GM23248 (cell line): ENCODE results near the gene GLIS2. TPM values are rescaled to one million over a fixed set of nuclear protein-coding genes. Genes with fewer than 3 reads are reported as not detected.
A peak's percentile ranks its signal among the peaks of the same experiment; 100 is the strongest.

ENCODE experiments used
- DNase-seq: peaks from one replicate; pipeline ENCODE4 v3.0.0-alpha.2; 2015
- H2AFZ ChIP-seq: fragments of 200-600 bp; sonication (generic); 2 replicates; pipeline ENCODE4 v1.6.1; 2016; ENCODE audit warnings: antibody characterized with exemption
- H3F3A ChIP-seq: fragments of 200-600 bp; sonication (generic); 2 replicates; pipeline ENCODE4 v1.6.1; 2016; ENCODE audit warnings: mild to moderate bottlenecking, antibody characterized with exemption, mixed run types; ENCODE audit not compliant: insufficient read depth
- H3K27ac ChIP-seq: fragments of 200-600 bp; sonication (generic); 2 replicates; pipeline ENCODE4 v1.5.1; 2016; ENCODE audit warnings: mild to moderate bottlenecking
- H3K27me3 ChIP-seq: fragments of 200-600 bp; sonication (generic); replicated peaks from 2 replicates; pipeline ENCODE4 v1.6.1; 2016; ENCODE audit warnings: mild to moderate bottlenecking; ENCODE audit not compliant: insufficient read depth
- H3K36me3 ChIP-seq: fragments of 200-600 bp; sonication (generic); 2 replicates; pipeline ENCODE4 v1.6.1; 2016; ENCODE audit warnings: low read depth, mild to moderate bottlenecking
- H3K4me1 ChIP-seq: fragments of 200-600 bp; sonication (generic); 2 replicates; pipeline ENCODE4 v1.6.1; 2016; ENCODE audit warnings: mild to moderate bottlenecking; ENCODE audit not compliant: insufficient read depth
- H3K4me2 ChIP-seq: fragments of 200-600 bp; sonication (generic); one replicate; pipeline ENCODE4 v1.6.1; 2016; ENCODE audit warnings: mild to moderate bottlenecking; ENCODE audit not compliant: unreplicated experiment
- H3K4me3 ChIP-seq: fragments of 200-600 bp; sonication (generic); 2 replicates; pipeline ENCODE4 v1.5.1; 2016; ENCODE audit warnings: mild to moderate bottlenecking
- H3K79me2 ChIP-seq: fragments of 200-600 bp; sonication (generic); 2 replicates; pipeline ENCODE4 v1.6.1; 2016; ENCODE audit warnings: mild to moderate bottlenecking; ENCODE audit not compliant: insufficient read depth
- H3K9ac ChIP-seq: fragments of 200-600 bp; sonication (generic); 2 replicates; pipeline ENCODE4 v1.6.1; 2016; ENCODE audit warnings: mild to moderate bottlenecking
- H3K9me2 ChIP-seq: fragments of 200-600 bp; sonication (generic); 2 replicates; pipeline ENCODE4 v1.6.1; 2016; ENCODE audit warnings: mixed run types, mild to moderate bottlenecking, moderate library complexity; ENCODE audit not compliant: insufficient read depth
- H3K9me3 ChIP-seq: fragments of 200-600 bp; sonication (generic); one replicate; pipeline ENCODE4 v1.6.1; 2017; ENCODE audit warnings: low read depth
- H4K20me1 ChIP-seq: fragments of 200-600 bp; sonication (generic); 2 replicates; pipeline ENCODE4 v1.6.0; 2016; ENCODE audit not compliant: insufficient read depth
- EZH2 ChIP-seq: fragments of 200-600 bp; sonication (generic); IDR thresholded peaks from 2 replicates; pipeline ENCODE4 v1.6.1; 2018; ENCODE audit warnings: antibody characterized with exemption, mild to moderate bottlenecking; ENCODE audit not compliant: insufficient read depth, poor library complexity, severe bottlenecking
- EZH2phosphoT487 ChIP-seq: fragments of 200-600 bp; sonication (generic); IDR thresholded peaks from 2 replicates; pipeline ENCODE4 v1.6.1; 2018; ENCODE audit warnings: antibody characterized with exemption, moderate library complexity, mild to moderate bottlenecking, low read depth; ENCODE audit not compliant: insufficient read depth
- WGBS, 2 experiments: methylation state at CpG; one replicate each; pipeline ENCODE4 v1.1.6; 2015 to 2017; ENCODE audit warnings: low lambda C conversion rate in 2 of 2, low coverage in 1 of 2; ENCODE audit errors: missing lambda C conversion rate in 2 of 2; 5-methylcytosine and 5-hydroxymethylcytosine counted together
- in situ Hi-C: fragments of 300-500 bp; cut with MboI; formaldehyde crosslinking; loops from 2 replicates; pipeline ENCODE4 v1.15.0; 2020
- polyA plus RNA-seq: library from polyadenylated mRNA; unstranded; fragments of >200 nt; fragmentation: Nextera tagmentation; extraction: Ambion mirVana; gene quantifications from 2 replicates; pipeline ENCODE4 v1.2.1, GENCODE V29; 2016
- total RNA-seq: library from RNA; depleted of rRNA; stranded (reverse); fragments of >200 nt; shearing (Covaris generic); gene quantifications from 2 replicates; pipeline ENCODE4 v1.2.3, GENCODE V29; 2014

Gene GLIS2
- total and polyA plus RNA-seq, 2 experiments from 2014 or later = 2.9 to 6.8 TPM

- Histone ChIP-seq H3K4me2 (no peak overlapping the region), H3K27ac (no peak overlapping the region), H3K79me2 (peaks cover 92% of the 10 kb centered on the region), H3K4me1 (peaks cover 7% of the 10 kb centered on the region), H3K9me2 (no peaks in the 10 kb centered on the region), H4K20me1 (no peaks in the 10 kb centered on the region; the same call in 1 of the 2 replicates), H2AFZ (no peak overlapping the region), H3K27me3 (no peaks in the 10 kb centered on the region), H3K4me3 (no peak overlapping the region), H3K9ac (no peak overlapping the region), H3K9me3 (no peaks in the 10 kb centered on the region), H3F3A (peaks cover 21% of the 10 kb centered on the region; the same call in 1 of the 2 replicates), H3K36me3 (no peaks in the 10 kb centered on the region)
- DNase-seq = no peak
- in situ Hi-C loops = no loop called here
- 63 to 67% methylated on average over 14 of the region's 14 CpGs for WGBS, 2 experiments
- TF ChIP-seq EZH2 (no peak), EZH2phosphoT487 (no peak)
These were observed 30.2 kb downstream of the GLIS2 start for GRCh38 chr16:4345836-4346781.

GRCh38 chr16:4347010-4347409 lies 31.1 kb downstream of the GLIS2 start:
- Histone ChIP-seq H3K9me2 (no peaks in the 10 kb centered on the region), H3K36me3 (no peaks in the 10 kb centered on the region), H3K4me1 (peaks cover 13% of the 10 kb centered on the region), H2AFZ (no peak overlapping the region), H3K9ac (no peak overlapping the region), H3K27me3 (no peaks in the 10 kb centered on the region), H3K4me3 (no peak overlapping the region), H4K20me1 (no peaks in the 10 kb centered on the region; the same call in 1 of the 2 replicates), H3K27ac (no peak overlapping the region), H3K79me2 (peaks cover 83% of the 10 kb centered on the region), H3K9me3 (no peaks in the 10 kb centered on the region), H3F3A (peaks cover 27% of the 10 kb centered on the region), H3K4me2 (no peak overlapping the region)
- TF ChIP-seq EZH2 = no peak
- TF ChIP-seq EZH2phosphoT487 = no peak
- peak; percentile 37 for DNase-seq
- in situ Hi-C loops = no loop called here
- WGBS, 2 experiments = 80 to 83% methylated on average over 8 of the region's 8 CpGs

DNA sequence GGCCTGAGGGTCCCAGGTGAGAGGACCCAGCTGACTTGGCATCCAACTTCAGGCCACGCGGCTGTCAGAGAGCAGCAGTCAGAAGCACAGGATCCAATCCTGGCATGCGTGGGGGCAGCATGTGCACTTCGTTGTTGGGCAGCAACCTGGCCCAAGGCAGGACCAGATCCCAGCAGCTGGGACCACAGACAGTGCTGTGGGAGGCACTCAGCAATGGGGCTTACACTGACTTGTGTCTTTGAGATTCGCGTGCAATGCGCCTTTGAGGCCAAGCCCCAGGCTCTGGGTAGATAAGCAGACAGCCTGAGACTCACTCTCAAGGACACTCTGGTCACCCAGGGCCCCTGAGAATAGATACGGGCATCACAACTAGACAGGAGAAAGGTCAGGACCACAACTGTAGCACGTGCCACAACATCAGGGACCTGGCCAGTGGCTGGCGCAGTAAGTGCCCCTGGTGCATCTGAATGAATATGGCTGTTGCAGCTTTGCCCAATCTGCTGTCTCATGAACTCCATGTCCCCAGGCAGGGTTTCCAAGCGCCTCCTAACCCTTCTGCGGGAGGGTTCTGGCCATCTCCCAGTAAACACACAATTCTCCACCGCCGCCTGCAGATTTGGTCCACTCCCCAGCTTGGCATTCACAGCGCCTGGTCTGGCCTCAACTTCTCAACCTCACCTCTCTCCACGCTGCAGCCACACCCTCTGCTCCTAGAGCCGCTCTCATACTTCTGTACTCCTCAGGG lies 32.1 kb downstream of the GLIS2 start:
- Histone ChIP-seq H3K27ac (no peak overlapping the region), H3K4me2 (no peak overlapping the region), H4K20me1 (no peaks in the 10 kb centered on the region; the same call in 1 of the 2 replicates), H3K27me3 (no peaks in the 10 kb centered on the region), H3K36me3 (no peaks in the 10 kb centered on the region), H3F3A (peaks cover 28% of the 10 kb centered on the region), H3K4me1 (peaks cover 19% of the 10 kb centered on the region), H3K4me3 (no peak overlapping the region), H3K9ac (no peak overlapping the region), H3K79me2 (peaks cover 73% of the 10 kb centered on the region), H3K9me3 (no peaks in the 10 kb centered on the region), H3K9me2 (no peaks in the 10 kb centered on the region), H2AFZ (no peak overlapping the region)
- TF ChIP-seq EZH2phosphoT487 = no peak
- no peak for DNase-seq
- WGBS, 2 experiments = 85 to 87% methylated on average over 17 of the region's 17 CpGs
- in situ Hi-C loops = no loop called here

GRCh38 chr16:4349332-4349731 lies 33.5 kb downstream of the GLIS2 start:
- no peak overlapping the region for H2AFZ ChIP-seq
- H3K27ac ChIP-seq = no peak overlapping the region
- H3K4me2 ChIP-seq = no peak overlapping the region
- peaks cover 19% of the 10 kb centered on the region for H3K4me1 ChIP-seq
- H3K9ac ChIP-seq = 0 out of 2 replicates have a peak overlapping the region, but pooled peaks have one; percentile 87
- H3K36me3 ChIP-seq = no peaks in the 10 kb centered on the region
- no peaks in the 10 kb centered on the region for H3K9me3 ChIP-seq
- H3K27me3 ChIP-seq = no peaks in the 10 kb centered on the region
- peaks cover 21% of the 10 kb centered on the region for H3F3A ChIP-seq
- H3K4me3 ChIP-seq = no peak overlapping the region
- no peak for DNase-seq
- no peaks in the 10 kb centered on the region; the same call in 1 of the 2 replicates for H4K20me1 ChIP-seq
- peaks cover 62% of the 10 kb centered on the region for H3K79me2 ChIP-seq
- TF ChIP-seq EZH2phosphoT487 = no peak
- no peak for TF ChIP-seq EZH2
- H3K9me2 ChIP-seq = no peaks in the 10 kb centered on the region
- in situ Hi-C loops = no loop called here
- 97 to 99% methylated on average over 5 of the region's 5 CpGs for WGBS, 2 experiments
